Measurements from ENCODE around the gene TTC23. TPM values are rescaled to one million over a fixed set of nuclear protein-coding genes. Genes with fewer than 3 reads are reported as not detected.

The TTC23 gene, protein sequence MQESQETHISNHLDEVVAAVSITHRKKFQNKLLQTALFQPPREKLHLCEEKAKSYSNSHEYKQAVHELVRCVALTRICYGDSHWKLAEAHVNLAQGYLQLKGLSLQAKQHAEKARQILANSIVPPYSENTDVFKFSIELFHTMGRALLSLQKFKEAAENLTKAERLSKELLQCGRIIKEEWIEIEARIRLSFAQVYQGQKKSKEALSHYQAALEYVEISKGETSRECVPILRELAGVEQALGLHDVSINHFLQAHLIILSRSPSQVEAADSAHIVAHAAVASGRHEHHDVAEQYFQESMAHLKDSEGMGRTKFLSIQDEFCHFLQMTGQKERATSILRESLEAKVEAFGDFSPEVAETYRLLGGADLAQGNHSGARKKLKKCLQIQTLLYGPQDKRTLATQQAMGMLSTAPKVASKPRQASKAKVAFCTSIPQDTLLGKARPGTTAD
- total RNA-seq (2014; rRNA removed; shearing (Covaris generic)) = 8.3 and 8.6 TPM in 2 replicates

- DNase-seq (ENCODE audit: low spot score) = peak; percentile 85
Measured at GRCh38 chr15:99249270-99249841, at the start of gene TTC23. TTC23 (minus strand) TSS chr15:99249581; CDS start chr15:99228712, 20,869 bp downstream.

DNA sequence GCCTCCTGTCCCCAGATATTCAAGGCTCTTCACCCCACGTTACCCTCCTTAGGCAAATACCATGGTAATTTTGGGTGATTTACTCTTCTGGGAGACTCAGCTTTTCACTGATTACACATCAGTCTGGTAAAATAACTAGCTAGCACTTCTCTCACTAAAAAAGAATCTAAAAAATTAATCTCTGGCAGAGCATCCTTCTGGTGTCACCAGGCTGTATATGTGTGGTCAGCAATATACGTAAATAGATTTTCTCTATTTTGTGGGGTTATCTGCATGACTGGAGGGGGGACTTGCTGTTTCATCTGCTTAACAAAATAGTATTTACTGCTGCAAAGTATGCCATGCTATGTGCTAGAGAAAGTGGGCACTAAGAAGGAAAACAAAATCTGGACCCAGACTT lies 47.0 kb upstream of the TTC23 start:
- no peak for DNase-seq (ENCODE audit: low spot score)

DNA sequence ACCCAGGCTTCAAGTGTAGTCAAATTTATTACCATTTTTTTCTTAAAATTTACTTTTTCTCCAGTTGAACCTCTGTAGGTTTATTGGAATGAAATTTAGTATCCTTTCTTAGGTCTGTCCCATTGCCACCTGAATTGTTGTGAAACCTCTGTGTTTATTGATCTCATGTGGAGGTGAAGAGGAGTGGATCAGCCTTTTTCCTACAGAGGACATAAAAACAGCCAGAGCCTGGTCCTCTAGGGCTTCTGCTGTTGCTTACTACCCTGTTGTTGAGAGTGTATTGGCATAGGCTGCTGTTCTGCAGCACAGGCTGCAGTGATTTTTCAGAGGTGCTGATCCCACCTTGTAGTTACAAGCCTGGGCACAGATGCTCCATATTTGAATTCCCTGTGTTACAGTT lies 46.5 kb upstream of the TTC23 start:
- DNase-seq (ENCODE audit: low spot score) = no peak

DNA sequence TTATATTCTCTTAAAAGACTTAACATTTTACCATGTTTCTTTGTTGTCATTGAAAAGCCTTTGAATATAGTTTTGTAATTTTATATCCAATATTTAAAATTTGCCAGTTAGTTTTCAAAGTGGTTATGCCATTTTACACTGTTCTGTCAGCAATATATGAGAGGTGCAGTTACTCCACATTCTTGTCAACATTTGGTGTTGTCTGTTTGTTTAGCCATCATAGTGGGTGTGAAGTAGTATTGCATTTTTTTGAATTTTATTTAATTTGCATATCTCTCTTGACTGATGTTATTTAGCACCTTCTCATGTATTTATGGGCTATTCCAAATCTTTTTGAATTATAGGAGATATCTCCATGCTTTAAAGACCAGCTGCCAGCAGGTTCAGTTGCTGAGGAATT lies 42.3 kb upstream of the TTC23 start:
- DNase-seq (ENCODE audit: low spot score) = no peak

DNA sequence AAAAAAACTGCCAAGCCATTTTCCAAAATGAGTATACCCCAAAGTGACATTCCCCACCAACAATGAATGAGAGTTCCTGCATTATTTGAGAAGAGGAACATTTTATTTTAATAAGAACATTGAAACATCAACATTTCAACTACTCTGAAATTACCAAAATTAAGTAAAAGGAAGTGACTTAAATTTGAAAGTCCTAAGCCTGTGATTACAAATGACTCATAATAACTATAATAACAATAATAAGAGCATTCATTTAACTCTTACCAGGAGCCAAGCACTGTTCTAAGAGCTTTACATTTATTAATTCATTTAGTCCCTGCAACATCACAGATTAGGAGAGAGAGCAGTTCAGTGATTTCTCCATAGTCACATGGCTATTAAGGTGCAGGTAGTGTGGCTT lies 34.3 kb upstream of the TTC23 start:
- no peak for DNase-seq (ENCODE audit: low spot score)

- no peak for DNase-seq (ENCODE audit: low spot score)
Measured at GRCh38 chr15:99282586-99282985, 33.2 kb upstream of the TTC23 start.

GRCh38 chr15:99282121-99282520 lies 32.7 kb upstream of the TTC23 start:
- no peak for DNase-seq (ENCODE audit: low spot score)

DNA sequence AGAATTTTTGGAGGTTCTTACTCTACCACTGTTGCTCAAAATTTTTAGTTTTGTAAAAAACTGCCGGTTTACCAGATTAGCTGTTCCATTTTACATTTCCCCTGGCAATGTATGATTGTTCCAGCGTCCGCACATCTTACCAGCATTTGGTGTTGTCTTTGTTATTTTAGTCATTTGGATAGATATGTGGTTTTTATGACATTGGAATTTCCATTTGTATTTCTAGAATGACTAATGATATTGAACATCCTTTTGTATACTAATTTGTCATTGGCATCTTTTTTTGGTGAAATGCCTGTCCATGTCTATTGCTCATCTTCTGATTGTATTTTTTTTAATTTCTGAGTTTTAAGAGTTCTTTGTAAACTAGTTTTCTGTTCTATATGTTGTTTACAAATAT lies 30.4 kb upstream of the TTC23 start:
- no peak for DNase-seq (ENCODE audit: low spot score)

DNA sequence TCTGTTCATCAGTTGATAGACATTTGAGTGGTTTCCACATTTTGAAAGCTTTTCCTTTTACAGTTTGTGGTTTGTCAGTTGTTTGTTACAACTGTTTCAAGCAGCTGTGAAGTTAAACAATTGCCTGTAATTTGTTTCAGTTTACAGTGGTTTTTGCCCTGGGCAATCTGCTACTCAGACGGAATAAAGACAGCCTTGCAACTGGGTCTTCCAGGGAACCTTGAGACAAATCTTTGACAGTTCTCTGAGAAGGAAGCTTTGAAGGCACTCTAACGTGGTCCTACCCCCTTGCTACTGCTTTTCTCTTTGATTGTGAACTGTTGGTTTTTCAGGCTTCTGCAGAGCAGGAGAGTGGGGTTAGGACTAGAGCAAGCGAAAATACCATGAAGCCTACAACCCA lies 29.9 kb upstream of the TTC23 start:
- DNase-seq (ENCODE audit: low spot score) = no peak

DNA sequence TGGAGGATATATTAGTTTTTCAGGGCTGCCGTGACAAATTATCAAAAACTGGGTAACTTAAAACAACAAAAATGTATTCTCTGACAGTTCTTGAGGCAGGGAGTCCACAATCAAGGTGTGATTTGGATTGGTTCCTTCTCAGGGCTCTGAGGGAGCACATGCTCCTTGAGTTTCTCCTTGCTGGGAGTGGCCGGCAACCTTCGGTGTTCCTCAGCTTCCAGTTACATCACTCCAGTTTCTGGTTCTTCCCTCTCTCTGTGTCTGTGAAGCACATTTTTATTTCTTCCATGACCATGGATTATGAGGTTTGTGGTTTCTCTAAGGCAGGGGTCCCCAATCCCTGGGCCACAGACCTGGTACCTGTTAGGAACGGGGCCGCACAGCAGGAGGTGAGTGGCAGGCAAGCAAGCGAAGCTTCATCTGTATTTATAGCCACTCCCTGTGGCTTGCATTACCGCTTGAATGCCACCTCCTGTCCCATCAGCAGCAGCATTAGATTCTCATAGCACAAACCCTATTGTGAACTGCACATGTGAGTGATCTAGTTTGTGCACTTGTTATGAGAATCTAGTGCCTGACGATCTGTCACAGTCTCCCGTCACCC lies 26.2 kb upstream of the TTC23 start:
- no peak for DNase-seq (ENCODE audit: low spot score)

DNA sequence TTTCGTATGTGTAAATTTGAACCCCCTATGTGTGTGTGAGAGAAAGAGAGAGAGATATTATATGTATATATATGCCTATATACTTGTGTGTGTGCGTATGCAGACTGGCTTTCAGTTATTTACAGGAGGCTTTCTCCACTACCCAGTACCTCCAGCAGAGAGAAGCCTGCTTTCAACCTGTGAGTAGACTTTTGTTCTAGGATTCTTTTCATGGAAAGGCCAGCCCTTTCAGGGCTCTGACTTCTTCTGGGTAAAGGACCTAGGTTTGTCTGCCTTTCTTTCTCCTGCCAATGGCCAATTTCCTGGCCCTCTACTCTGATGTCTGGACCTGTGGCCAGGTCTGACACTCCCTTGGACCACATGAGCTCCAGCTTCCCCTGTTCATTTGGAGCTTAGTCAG lies 25.7 kb upstream of the TTC23 start:
- DNase-seq (ENCODE audit: low spot score) = no peak

GRCh38 chr15:99273801-99274200 lies 24.4 kb upstream of the TTC23 start:
- no peak for DNase-seq (ENCODE audit: low spot score)

- no peak for DNase-seq (ENCODE audit: low spot score)
Measured at GRCh38 chr15:99268431-99268830, 19.1 kb upstream of the TTC23 start.

DNA sequence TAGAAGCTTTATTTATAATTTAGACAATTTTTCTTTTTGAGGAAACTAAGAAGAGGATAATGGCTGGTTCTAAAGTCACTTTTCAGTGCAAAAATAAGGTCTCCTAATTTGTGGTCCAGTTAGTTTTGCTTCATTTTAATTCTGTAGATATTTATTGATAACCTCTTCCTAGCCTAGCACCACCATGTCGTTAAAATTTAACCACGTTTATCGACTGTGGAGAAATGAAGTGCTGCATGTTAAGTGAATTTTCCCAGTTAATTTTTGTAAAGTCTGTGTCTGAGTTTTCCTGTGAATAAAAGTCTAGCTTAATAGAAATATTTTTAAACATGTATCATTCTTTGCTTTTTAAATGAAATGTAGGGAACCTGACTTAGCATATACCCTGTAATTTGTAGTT lies 18.6 kb upstream of the TTC23 start:
- no peak for DNase-seq (ENCODE audit: low spot score)

DNA sequence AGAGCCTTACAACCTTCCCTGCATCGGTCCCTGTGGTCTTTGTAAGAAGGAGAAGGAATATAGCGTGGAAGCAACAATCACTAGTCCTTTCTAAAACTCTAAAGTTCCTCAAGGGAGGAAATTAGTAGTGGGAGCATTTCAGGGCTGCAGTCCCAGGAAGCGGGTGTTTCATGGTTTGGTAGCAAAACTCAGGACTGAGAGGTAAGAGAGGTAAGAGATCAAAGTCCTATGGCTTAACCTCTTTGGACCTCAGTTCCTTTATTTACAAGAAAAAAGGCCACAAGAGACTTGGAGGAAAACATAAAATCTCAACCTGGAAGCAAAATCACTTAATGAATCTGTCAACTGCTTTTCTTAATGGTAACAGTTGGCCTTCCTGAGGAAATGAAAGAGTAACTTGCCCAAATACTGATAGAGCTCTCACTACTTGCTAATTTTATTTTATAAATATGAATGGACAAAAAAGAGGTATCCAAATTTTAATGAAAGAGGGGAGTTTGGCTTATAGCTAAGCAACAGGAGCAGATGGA lies 16.2 kb upstream of the TTC23 start:
- DNase-seq (ENCODE audit: low spot score) = no peak

DNA sequence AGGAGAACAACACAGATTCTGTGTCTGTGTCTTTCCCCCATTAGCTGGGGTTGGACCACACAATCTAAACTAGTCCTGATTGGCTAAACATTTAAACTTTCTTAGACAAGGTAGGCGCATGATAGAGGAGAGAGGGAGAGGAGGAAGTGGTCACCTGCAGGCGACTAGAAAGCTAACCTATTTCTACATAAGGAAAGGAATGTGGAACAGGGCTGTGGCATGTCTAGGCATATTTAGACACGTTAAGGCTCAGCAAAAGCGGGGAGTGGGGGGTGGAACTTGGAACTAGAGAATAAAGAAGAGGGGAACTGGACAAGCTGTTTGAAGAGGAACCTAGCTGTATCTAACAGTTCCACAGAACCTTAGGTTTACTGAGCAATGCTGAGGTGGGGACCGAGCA lies 14.7 kb upstream of the TTC23 start:
- DNase-seq (ENCODE audit: low spot score) = no peak

GRCh38 chr15:99257107-99257750 lies 7.8 kb upstream of the TTC23 start:
- no peak for DNase-seq (ENCODE audit: low spot score)

DNA sequence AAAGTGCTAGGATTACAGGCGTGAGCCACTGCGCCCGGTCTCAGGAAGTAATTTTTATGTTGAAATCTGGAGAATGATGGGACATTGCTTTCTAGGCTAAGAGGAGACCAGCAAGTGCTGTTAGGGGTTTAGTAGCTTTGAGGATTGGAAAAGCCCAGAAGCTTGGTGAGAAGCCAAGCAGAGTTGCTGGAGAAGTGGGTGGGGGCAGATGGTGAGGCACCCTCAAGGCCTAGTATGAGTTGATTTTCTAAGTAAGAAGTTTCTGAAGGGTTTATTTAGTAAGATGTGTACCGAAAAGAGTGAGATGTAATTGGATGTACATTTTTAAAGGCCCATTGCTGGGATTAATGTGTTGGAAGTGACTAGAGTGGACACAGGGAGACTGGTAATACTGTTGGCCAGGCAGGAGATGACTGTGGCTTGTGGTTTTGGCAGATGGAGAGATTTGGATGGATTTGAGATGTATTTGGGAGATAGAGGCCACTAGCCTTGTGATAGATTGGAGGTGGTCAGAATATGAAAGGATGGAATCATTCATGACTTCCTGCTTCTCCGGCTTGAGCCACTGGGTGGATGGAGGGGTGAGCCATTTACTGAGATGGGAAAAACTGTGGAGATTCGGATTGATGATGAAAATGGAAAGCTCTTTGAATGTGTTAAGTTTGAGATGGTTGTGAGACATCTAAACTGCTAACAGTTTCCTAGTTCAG lies 4.2 kb upstream of the TTC23 start:
- DNase-seq (ENCODE audit: low spot score) = peak; percentile 39

GRCh38 chr15:99252326-99252725 lies 2.9 kb upstream of the TTC23 start:
- no peak for DNase-seq (ENCODE audit: low spot score)

- peak; percentile 100 for DNase-seq (ENCODE audit: low spot score)
Measured at GRCh38 chr15:99250857-99251841, 1.8 kb upstream of the TTC23 start, which contains the start of gene LRRC28. LRRC28 (plus strand) TSS chr15:99251481; CDS start chr15:99255958, 4,477 bp downstream.

All from HT-29 (cell line).